Loucy (cell line): ENCODE results near the gene CAV3.

Experiments
- CTCF ChIP-seq: fragments of 200-600 bp; sonication (generic); conservative IDR thresholded peaks from 2 replicates; pipeline ENCODE4 v1.5.1; 2014; ENCODE audit warnings: mild to moderate bottlenecking, antibody characterized with exemption, low read length
- EZH2phosphoT487 ChIP-seq: fragments of 200-600 bp; IDR thresholded peaks from 2 replicates; pipeline ENCODE4 v1.6.1; 2018; ENCODE audit warnings: antibody characterized with exemption, mild to moderate bottlenecking, moderate library complexity, borderline replicate concordance

GRCh38 chr3:8777978-8778267 is 44.3 kb downstream of the CAV3 start:
- TF ChIP-seq CTCF (no peak), EZH2phosphoT487 (no peak)
